GM13976 (cell line): ENCODE measurements around the gene NAT10.

Experiments used
- DNase-seq: peaks from one replicate; pipeline ENCODE4 v3.0.0; 2012; ENCODE audit warnings: low spot score
- CTCF ChIP-seq: IDR thresholded peaks from 2 replicates; pipeline ENCODE4 v1.5.1; 2012; ENCODE audit warnings: borderline replicate concordance, mild to moderate bottlenecking; ENCODE audit not compliant: insufficient read depth; ENCODE audit errors: extremely low read depth, missing control alignments, control extremely low read depth
- in situ Hi-C: fragments of 300-500 bp; cut with MboI; formaldehyde crosslinking; loops from one replicate; pipeline ENCODE4 v1.12.0; 2022; ENCODE audit warnings: low sequenced_read_pairs, mixed read lengths, inconsistent platforms; ENCODE audit not compliant: unreplicated experiment

NAT10 gene

GRCh38 chr11:34158661-34159060 lies 53.2 kb downstream of the NAT10 start:
- in situ Hi-C loops: loop anchor here (10.0 to 25.0 kb wide), 2 partner anchors 154 to 329 kb away; no protein-coding TSS in a partner anchor
- TF ChIP-seq CTCF: no peak
- DNase-seq: no peak

- no peak for DNase-seq
- in situ Hi-C loops: loop anchor here (25.0 kb wide), 1 partner anchor 327 kb away; no protein-coding TSS in a partner anchor
- no peak for TF ChIP-seq CTCF
Measured at GRCh38 chr11:34160049-34160721, 54.8 kb downstream of the NAT10 start.

DNA sequence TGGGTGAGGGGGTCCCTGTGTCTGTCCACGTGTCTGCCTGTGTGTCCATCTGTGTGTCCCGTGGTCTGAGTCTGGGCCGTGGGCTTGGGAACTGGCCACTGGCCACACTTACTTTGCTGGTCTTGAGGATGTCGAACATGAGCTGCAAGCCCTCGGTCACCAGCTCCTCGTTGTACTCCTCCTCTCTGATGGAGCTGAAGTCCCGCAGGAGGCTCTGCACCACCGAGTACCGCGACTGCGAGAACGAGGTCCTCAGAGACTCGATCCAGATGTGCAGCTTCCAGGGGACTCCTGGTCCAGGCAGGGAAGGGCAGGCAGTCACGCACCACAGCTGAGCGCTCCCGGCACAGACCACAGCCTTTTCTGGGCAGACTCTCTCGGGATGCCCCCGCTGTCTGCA lies 55.4 kb downstream of the NAT10 start:
- in situ Hi-C loops: loop anchor here (25.0 kb wide), 1 partner anchor 327 kb away; no protein-coding TSS in a partner anchor
- no peak for DNase-seq

GRCh38 chr11:34161361-34161760 lies 55.9 kb downstream of the NAT10 start:
- no peak for DNase-seq
- no peak for TF ChIP-seq CTCF
- in situ Hi-C loops: loop anchor here (25.0 kb wide), 1 partner anchor 326 kb away; no protein-coding TSS in a partner anchor

More for the DNA sequence above, 55.4 kb downstream of the NAT10 start:
- no peak for TF ChIP-seq CTCF

GRCh38 chr11:34161812-34162492 lies 56.5 kb downstream of the NAT10 start:
- DNase-seq: no peak
- in situ Hi-C loops: loop anchor here (25.0 kb wide), 1 partner anchor 325 kb away; no protein-coding TSS in a partner anchor
- no peak for TF ChIP-seq CTCF

GRCh38 chr11:34162493-34162820 lies 57.0 kb downstream of the NAT10 start:
- TF ChIP-seq CTCF: no peak
- in situ Hi-C loops: loop anchor here (25.0 kb wide), 1 partner anchor 325 kb away; no protein-coding TSS in a partner anchor
- no peak for DNase-seq
